Left ventricle myocardium inferior (tissue), 1 donor: ENCODE results near the gene C9orf50. TPM values are rescaled to one million over a fixed set of nuclear protein-coding genes. Genes with fewer than 3 reads are reported as not detected.
"Not testable (repeated sequence)": the region's sequence is repeated elsewhere in the genome, so short reads cannot be mapped to it uniquely, and the experiment has no call there.

Experiments
- DNase-seq: peaks from one replicate; pipeline ENCODE4 v3.0.0-alpha.2; 2020
- H3K27ac ChIP-seq: fragments of 200-600 bp; replicated peaks from 2 replicates; pipeline ENCODE4 v1.8.0; 2021
- H3K27me3 ChIP-seq: fragments of 200-600 bp; 2 replicates; pipeline ENCODE4 v1.8.0; 2021; ENCODE audit warnings: low read depth
- H3K36me3 ChIP-seq: fragments of 200-600 bp; 2 replicates; pipeline ENCODE4 v1.8.0; 2021
- H3K4me1 ChIP-seq: fragments of 200-600 bp; 2 replicates; pipeline ENCODE4 v1.8.0; 2021
- H3K4me3 ChIP-seq: fragments of 200-600 bp; 2 replicates; pipeline ENCODE4 v1.8.0; 2021; ENCODE audit warnings: mild to moderate bottlenecking, moderate library complexity
- H3K9me3 ChIP-seq: fragments of 200-600 bp; replicated peaks from 2 replicates; pipeline ENCODE4 v1.8.0; 2021
- intact Hi-C: fragments of 100-400 bp; cut with micrococcal nuclease; formaldehyde crosslinking; loops from one replicate; pipeline ENCODE4 v1.11.0; 2022
- total RNA-seq: library from RNA; stranded (reverse); fragmentation: NEBNext Ultra II Directional; extraction: Animal tissue kit (Norgen Biotek cat#: 25700); gene quantifications from one replicate; pipeline ENCODE4 v1.2.1, GENCODE V29; 2021
- TF ChIP-seq, protein P1 (sequence below): fragments of 200-600 bp; IDR thresholded peaks from 2 replicates; pipeline ENCODE4 v1.8.0; 2021; ENCODE audit warnings: antibody characterized with exemption, mild to moderate bottlenecking, borderline replicate concordance
- donor health status: DM: no; HTN: yes; CAD: no; lungs with severe emphysema.

Gene C9orf50
- total RNA-seq, 1 donor from 2014 or later = not detected

GRCh38 chr9:129639034-129639630 is 18.2 kb upstream of the C9orf50 start:
- Histone ChIP-seq H3K27me3 (no peaks in the 10 kb centered on the region), H3K4me1 (peaks cover 32% of the 10 kb centered on the region), H3K9me3 (no peaks in the 10 kb centered on the region), H3K4me3 (no peak overlapping the region), H3K27ac (no peak overlapping the region), H3K36me3 (peaks cover 56% of the 10 kb centered on the region)
- intact Hi-C loops = no loop called here
- no peak for DNase-seq
- TF ChIP-seq, protein P1, sequence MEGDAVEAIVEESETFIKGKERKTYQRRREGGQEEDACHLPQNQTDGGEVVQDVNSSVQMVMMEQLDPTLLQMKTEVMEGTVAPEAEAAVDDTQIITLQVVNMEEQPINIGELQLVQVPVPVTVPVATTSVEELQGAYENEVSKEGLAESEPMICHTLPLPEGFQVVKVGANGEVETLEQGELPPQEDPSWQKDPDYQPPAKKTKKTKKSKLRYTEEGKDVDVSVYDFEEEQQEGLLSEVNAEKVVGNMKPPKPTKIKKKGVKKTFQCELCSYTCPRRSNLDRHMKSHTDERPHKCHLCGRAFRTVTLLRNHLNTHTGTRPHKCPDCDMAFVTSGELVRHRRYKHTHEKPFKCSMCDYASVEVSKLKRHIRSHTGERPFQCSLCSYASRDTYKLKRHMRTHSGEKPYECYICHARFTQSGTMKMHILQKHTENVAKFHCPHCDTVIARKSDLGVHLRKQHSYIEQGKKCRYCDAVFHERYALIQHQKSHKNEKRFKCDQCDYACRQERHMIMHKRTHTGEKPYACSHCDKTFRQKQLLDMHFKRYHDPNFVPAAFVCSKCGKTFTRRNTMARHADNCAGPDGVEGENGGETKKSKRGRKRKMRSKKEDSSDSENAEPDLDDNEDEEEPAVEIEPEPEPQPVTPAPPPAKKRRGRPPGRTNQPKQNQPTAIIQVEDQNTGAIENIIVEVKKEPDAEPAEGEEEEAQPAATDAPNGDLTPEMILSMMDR = no peak

- Histone ChIP-seq H3K4me3 (no peak overlapping the region), H3K36me3 (peaks cover 68% of the 10 kb centered on the region), H3K9me3 (no peaks in the 10 kb centered on the region), H3K4me1 (peaks cover 36% of the 10 kb centered on the region), H3K27me3 (no peaks in the 10 kb centered on the region), H3K27ac (no peak overlapping the region)
- intact Hi-C loops = no loop called here
- no peak for DNase-seq
- TF ChIP-seq, protein P1 = no peak
Observed at GRCh38 chr9:129637673-129638439, 17.0 kb upstream of the C9orf50 start.

GRCh38 chr9:129637102-129637501 is 16.2 kb upstream of the C9orf50 start:
- H3K27me3 ChIP-seq = no peaks in the 10 kb centered on the region
- TF ChIP-seq, protein P1 = no peak
- peaks cover 74% of the 10 kb centered on the region for H3K36me3 ChIP-seq
- no peak for DNase-seq
- no peak overlapping the region for H3K4me3 ChIP-seq
- intact Hi-C loops = no loop called here
- no peaks in the 10 kb centered on the region for H3K9me3 ChIP-seq
- H3K27ac ChIP-seq = no peak overlapping the region
- peaks cover 39% of the 10 kb centered on the region for H3K4me1 ChIP-seq

- Histone ChIP-seq H3K36me3 (peaks cover 74% of the 10 kb centered on the region), H3K4me1 (peaks cover 40% of the 10 kb centered on the region)
- H3K4me3 ChIP-seq, intact Hi-C loops, DNase-seq, H3K27ac ChIP-seq, H3K27me3 ChIP-seq, H3K9me3 ChIP-seq: not testable (repeated sequence)
Observed at GRCh38 chr9:129636343-129636742, 15.4 kb upstream of the C9orf50 start.

DNA sequence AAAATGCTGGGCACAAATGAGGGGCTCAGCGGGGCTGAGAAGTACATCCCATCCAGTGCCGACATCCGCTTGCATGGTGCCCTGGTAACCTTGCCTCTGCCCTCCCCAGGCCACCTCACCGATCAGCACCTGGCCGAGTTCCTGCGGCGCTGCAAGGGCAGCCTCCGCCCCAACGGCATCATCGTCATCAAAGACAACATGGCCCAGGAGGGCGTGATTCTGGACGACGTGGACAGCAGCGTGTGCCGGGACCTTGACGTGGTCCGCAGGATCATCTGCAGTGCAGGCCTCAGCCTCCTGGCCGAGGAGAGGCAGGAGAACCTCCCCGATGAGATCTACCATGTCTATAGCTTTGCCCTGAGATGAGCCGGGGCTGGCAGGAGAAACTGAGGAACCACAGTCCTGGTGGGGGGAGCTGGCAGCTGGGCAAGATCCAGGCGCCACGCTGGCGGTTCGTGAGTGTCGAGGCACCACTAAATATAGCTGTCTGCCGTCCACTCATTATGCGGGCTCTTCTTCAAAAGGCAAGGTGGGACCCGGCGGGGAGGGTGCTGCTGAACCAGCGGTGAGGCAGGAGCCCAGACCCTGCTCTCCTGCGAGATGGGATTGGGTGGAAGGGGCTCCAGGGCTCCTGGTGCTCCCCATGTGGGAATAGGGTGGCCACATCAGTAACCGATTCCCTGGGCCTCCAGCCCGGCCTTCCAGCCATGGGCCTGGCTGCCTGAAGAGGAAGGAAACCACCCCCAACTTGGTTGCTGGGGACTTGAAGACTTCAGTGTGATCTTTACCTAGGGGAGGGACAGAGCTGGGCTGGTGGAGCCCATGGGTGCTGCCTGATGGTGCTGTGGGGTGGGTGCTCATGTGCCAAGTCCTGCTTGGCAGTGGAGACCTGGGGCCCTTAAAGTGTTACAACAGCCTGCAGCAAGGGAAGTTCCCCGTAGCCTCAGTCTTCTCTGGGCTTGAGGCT is 14.5 kb upstream of the C9orf50 start:
- H3K4me1 ChIP-seq = peaks cover 40% of the 10 kb centered on the region
- peaks cover 74% of the 10 kb centered on the region for H3K36me3 ChIP-seq
- TF ChIP-seq, protein P1 = no peak
- H3K27ac ChIP-seq = no peak overlapping the region
- H3K27me3 ChIP-seq = no peaks in the 10 kb centered on the region
- no peak for DNase-seq
- intact Hi-C loops = no loop called here
- H3K4me3 ChIP-seq = no peak overlapping the region
- H3K9me3 ChIP-seq = no peaks in the 10 kb centered on the region
